Keratinocyte (primary cell): ENCODE data around the gene PRXL2B.

Source experiments
- CTCF ChIP-seq, 3 experiments: IDR thresholded peaks in 1 of 3; conservative IDR thresholded peaks in 1 of 3; optimal IDR thresholded peaks in 1 of 3; 2 replicates in 2 of 3; 3 replicates in 1 of 3; pipeline versions ENCODE3 to v1.5.1; 2011; ENCODE audit warnings: low read length in 3 of 3, mild to moderate bottlenecking in 3 of 3, moderate library complexity in 2 of 3, control low read depth in 1 of 3, inconsistent platforms in 1 of 3; ENCODE audit not compliant: insufficient read depth in 2 of 3; ENCODE audit errors: extremely low read depth in 1 of 3
- EZH2 ChIP-seq: IDR thresholded peaks from one replicate; pipeline ENCODE4 v1.6.1; 2012; ENCODE audit warnings: inconsistent platforms, mild to moderate bottlenecking, low read length, moderate library complexity

- no peak for TF ChIP-seq CTCF (optimal IDR thresholded peaks at IDR 0.05 in 1 of 3, IDR thresholded peaks at IDR 0.05 in 1 of 3, conservative IDR thresholded peaks at IDR 0.05 in 1 of 3; ENCODE audit: extremely low read depth in 1 of 3, insufficient read depth in 2 of 3, low read length in 3 of 3)
- no peak for TF ChIP-seq EZH2
These were observed 19.9 kb downstream of the PRXL2B start for GRCh38 chr1:2606396-2606880.
